Fibroblast of skin of back (primary cell): ENCODE measurements around the gene ALDOC.
A peak's percentile ranks its signal among the peaks of the same experiment; 100 is the strongest.

Experiments used
- DNase-seq: peaks from one replicate; pipeline ENCODE4 v3.0.0-alpha.2; 2013

Gene ALDOC

DNA sequence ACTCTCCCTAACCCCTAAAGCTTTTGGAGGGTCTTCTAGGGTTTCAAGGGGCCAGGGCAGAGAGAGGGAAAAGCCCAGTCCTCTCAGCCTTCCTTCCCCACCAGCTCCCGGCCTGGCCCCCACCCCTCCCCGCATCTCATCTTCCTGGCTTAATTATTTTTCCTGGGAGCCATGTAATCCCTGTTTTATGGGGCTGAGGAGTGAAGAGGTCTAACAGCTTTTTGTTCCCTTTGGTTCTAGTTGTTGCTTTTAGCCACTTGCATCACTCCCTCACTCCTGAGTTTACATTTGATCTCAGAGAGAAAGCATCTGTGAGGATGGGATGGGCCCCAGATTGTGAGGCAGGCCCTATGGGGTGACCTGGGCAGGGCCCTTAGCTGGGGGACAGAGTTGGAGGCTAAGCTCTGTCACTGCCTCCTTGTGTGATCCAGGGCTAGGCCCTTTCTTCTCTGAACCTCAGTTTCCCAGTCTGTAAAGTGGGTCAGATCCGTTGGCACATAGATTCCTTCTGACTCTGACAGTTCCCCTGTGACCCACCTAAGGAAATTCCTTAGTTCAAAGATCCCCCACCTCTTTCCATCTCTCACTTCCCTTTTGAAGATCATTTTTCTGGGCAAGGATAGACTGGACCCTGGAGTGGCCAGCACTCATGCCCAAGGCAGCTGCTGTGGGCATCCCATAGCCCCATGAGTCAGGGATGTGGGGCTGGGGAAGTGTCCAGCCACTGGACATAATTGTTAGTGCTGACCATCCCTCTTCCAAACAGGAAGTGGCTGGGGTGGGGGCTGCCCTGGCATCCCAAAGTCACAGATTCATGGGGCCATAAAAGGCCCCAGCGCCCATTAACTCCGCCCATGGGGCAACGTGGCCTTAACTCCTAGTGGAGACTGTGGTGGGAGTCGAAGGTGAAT lies 44.4 kb downstream of the ALDOC start:
- no peak for DNase-seq

DNA sequence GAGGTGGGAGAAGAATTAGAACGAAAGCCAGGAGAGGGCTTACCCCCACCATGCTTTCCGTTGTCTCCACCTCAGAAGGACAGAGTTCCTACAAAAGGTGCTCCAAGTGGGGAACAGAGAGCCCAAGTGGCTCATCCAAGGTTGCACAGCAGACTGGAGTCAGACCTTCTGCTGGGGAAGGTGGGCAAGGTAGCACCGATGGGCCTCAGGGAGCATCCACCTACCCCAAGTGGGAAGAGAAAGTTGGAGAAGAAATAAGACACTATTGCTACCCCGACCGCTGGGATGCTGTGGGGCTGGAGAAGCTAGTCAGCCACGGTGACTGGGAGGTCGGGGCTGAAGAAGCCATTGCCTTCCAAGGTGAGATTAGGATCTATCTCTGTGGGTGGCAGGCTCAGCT lies 45.8 kb downstream of the ALDOC start:
- DNase-seq = no peak

DNA sequence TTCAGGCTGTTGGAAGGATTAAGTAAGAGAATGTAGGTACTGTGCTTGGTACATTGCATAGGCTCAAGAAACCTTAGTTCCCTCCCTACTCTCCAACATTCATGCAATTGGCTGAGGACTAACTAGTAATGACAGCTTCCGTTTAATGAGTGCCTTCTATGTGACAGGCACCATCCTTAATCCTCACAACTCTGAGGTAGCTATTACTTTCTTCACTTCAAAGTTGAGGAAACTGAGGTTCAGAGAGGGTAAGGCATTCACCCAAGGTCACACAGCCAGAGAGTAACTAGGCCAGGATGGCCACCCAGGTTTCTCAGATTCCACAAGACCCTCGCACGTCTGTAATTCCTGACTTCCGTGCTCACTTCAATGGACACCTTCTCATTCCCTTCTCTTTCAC lies 46.4 kb downstream of the ALDOC start:
- DNase-seq = no peak

DNA sequence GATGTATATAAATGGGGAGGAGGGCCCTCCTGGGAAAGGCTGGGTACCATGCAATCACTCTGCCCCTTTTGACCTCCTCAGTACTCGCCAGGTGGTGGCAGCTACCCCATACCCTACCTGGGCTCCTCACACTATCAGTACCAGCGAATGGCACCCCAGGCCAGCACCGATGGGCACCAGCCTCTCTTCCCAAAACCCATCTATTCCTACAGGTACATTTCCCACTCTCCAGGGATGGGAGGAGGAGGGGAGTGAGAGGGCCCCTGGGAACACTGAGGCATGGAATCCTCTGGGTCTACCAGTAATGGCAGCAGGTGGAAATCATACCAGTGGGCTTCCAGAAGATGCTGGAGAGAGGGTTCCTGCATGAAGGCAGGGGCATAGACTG lies 47.7 kb downstream of the ALDOC start:
- no peak for DNase-seq

DNA sequence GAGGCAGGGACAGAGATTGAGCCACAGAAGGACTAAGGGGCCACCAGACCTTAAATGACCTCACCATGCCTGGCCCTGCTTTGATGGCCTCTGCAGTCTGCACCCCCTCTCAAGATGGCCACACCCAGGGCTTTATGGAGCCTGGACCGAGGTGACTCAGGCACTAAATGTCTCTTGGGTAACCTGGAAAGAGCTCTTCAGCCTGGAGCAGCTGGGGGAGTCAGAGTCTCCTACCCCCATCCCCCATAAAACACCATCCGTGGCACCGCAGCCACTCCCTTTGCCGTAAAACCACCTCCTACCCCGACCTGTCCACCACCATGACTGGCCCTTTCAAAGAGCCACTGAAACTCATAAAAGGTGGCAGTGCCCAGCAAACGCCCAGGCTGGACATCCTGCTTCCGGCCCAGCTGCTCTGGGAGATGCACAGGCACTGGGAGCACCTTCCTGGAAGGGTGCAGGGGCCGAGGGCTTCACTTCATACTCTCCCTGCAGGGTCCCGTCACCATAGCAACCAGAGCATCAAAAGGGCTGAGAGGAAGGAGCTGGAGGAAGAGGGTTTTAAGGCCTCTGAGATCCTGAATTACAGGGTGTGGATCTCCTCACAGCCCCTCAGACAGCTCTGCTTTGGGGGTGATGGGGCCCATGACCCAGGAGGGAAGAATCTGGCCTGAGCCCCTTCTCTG lies 48.2 kb downstream of the ALDOC start:
- DNase-seq = peak; percentile 31

DNA sequence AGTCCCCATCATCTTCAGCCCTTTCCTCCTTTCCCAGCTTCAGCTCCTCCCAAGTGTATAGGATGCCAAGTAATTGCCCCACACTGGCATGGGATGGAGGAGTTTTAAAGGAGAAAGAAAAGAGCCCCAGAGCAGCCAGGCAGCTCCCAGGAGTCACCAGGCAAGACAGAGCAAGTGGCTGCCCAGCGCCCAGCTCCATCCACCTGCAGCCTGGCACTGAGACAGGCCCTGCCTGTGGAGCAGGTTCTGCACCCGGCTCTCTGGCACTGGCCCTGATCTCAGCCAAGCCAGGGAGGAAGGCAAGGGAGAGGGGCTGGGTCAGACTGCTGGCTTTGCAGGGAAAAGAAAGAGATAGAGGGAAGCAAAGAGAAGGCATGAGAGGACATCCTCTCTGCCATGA lies 48.8 kb downstream of the ALDOC start:
- DNase-seq = no peak

DNA sequence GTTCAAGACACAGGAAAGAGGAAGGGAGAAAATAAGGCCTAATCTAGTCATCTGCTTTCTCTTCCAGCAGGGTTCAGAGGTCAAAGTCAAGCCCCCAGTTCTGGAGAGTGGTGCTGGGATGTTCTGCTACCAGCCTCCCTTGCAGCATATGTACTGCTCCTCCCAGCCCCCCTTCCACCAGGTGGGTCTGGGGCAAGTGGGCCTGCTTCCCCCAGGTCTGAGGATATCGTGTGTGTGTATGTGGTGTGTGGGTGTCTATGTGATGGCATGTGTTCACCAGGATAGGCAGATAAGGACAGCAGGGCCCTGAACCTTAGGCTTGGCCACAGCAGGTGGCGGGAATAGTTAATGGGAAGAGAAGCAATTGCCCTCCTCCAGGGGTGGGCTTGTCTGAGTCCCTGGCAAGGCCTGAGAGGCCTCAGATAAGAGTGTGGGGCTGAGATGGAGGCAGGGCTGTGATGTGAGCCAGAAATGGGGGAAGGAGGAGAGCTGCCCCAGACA lies 49.5 kb downstream of the ALDOC start:
- DNase-seq = no peak

DNA sequence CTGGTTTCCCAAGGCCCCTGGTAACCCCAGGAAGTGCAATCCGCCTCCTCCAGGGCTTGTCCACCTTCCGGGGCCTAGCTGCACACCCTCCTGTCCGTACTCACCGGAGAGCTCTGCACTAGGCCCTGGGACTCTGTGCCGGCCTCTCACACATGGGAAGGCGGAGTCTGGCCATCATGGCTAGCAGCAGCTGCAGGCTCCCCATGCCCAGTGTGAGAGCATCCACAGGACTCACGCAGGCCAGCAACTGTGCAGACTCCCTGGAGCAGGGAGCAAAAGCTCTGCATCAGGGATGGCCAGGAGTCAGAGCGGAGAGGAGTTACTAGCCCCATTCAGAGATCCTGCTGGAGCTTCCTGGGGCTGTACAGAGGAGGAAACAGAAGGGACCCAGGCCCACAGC lies 50.3 kb downstream of the ALDOC start:
- no peak for DNase-seq

DNA sequence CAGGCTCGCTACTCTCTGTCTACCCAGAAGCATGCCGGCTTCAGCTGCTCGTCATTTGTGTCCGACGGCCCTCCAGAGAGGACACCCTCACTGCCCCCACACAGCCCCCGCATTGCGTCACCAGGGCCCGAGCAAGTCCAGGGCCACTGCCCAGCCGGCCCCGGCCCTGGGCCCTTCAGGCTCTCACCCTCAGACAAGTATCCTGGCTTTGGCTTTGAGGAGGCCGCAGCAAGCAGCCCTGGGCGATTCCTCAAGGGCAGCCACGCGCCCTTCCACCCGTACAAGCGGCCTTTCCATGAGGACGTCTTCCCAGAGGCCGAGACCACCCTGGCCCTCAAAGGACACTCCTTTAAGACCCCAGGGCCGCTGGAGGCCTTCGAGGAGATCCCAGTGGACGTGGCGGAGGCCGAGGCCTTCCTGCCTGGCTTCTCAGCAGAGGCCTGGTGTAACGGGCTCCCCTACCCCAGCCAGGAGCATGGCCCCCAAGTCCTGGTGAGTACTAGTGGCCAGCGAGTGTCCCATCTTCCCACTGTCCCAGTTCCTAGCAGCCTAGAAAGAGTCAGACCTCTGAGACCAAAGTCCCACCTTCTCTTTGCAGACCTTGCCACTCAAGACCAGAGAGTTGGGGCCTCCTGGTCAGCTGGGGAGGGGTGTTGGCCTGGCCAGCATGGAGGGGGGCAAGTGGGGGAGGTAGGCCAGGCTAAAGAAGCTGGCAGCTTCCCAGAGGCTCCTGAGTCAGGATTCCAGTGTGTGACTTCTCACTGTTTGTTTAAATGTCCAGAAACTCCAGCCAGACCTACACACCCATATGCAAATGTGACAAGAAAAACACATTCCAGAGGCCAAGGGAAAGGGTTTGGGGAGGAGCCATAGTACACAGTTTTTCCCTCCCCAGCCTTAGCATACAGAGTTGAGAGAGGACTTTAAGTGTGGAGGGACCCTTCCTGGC lies 51.9 kb downstream of the ALDOC start:
- DNase-seq = peak; percentile 88

DNA sequence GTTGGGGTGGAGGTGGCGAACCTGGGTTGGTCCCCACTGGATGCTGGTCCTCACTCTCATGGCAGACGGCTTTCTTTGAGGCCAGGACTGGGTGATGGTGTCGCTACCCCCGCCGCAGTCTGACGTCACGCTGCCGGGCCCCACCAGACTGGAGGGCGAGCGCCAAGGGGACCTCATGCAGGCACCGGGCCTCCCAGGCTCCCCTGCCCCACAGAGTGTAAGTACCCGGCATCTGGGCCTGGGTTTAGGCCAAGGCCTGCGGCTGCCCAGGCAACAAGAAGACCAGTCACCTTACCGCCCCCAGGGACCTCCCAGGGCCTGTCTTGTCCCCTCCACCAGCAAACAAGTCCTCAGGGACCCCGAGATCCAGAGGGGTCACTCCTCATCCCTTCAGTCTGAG lies 52.8 kb downstream of the ALDOC start:
- no peak for DNase-seq

DNA sequence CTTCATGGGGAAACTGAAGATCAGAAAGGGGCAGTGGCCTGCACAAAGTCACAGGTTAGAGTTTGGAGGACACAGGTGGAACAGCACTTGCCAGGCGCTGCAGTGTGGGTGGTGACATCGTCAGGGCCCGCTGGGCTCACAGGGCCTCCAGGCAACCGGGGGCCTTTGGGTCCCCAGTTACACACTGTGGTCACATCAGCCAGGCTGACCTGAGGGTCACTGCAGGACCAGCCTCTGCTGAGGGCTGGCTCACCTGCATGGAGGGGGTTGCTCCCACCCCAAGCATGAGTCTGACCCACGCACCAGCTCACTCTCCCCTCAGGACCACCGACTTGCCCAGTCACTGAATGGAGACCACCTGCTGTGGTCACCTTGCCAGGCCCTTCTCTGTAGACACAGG lies 53.5 kb downstream of the ALDOC start:
- DNase-seq = no peak
